ENCODE measurements around the gene MTHFSD. TPM values are rescaled to one million over a fixed set of nuclear protein-coding genes. Genes with fewer than 3 reads are reported as not detected.
A peak's percentile ranks its signal among the peaks of the same experiment; 100 is the strongest.

Gene MTHFSD
- total RNA-seq, 2 donors from 2014 or later, result 17.1 to 19.3 TPM

GRCh38 chr16:86513471-86514277 lies 41.4 kb downstream of the MTHFSD start:
- ATAC-seq (replicated peaks), result no peak

GRCh38 chr16:86512860-86513470 lies 42.1 kb downstream of the MTHFSD start:
- H3K27me3 Mint-ChIP-seq, result peaks cover 44% of the 10 kb centered on the region
- no peak for ATAC-seq (replicated peaks)
- peaks cover 4% of the 10 kb centered on the region for H3K4me1 Mint-ChIP-seq
- H3K9me3 Mint-ChIP-seq, result no peaks in the 10 kb centered on the region
- no peak overlapping the region for H3K4me3 Mint-ChIP-seq
- H3K27ac Mint-ChIP-seq, result no peak overlapping the region
- peaks cover 4% of the 10 kb centered on the region for H3K36me3 Mint-ChIP-seq (ENCODE audit: low read depth)

More at GRCh38 chr16:86513471-86514277, 41.4 kb downstream of the MTHFSD start:
- H3K4me3 Mint-ChIP-seq, result no peak overlapping the region
- H3K9me3 Mint-ChIP-seq, result no peaks in the 10 kb centered on the region
- H3K27ac Mint-ChIP-seq, result no peak overlapping the region
- H3K36me3 Mint-ChIP-seq (ENCODE audit: low read depth), result peaks cover 4% of the 10 kb centered on the region
- H3K4me1 Mint-ChIP-seq, result peaks cover 4% of the 10 kb centered on the region
- H3K27me3 Mint-ChIP-seq, result peaks cover 48% of the 10 kb centered on the region

- no peaks in the 10 kb centered on the region for H3K9me3 Mint-ChIP-seq
- H3K36me3 Mint-ChIP-seq (ENCODE audit: low read depth), result peaks cover 4% of the 10 kb centered on the region
- no peak overlapping the region for H3K27ac Mint-ChIP-seq
- H3K4me1 Mint-ChIP-seq, result peaks cover 4% of the 10 kb centered on the region
- peaks cover 48% of the 10 kb centered on the region for H3K27me3 Mint-ChIP-seq
- no peak overlapping the region for H3K4me3 Mint-ChIP-seq
- ATAC-seq (replicated peaks), result no peak
These were observed 42.7 kb downstream of the MTHFSD start for GRCh38 chr16:86512301-86512859.

GRCh38 chr16:86511317-86512161 lies 43.5 kb downstream of the MTHFSD start:
- Mint-ChIP-seq H3K4me3 (peak overlapping the region; percentile 30), H3K36me3 (ENCODE audit: low read depth) (peaks cover 6% of the 10 kb centered on the region), H3K4me1 (peaks cover 5% of the 10 kb centered on the region), H3K9me3 (no peaks in the 10 kb centered on the region), H3K27ac (no peak overlapping the region), H3K27me3 (peaks cover 50% of the 10 kb centered on the region)
- no peak for ATAC-seq (replicated peaks)

GRCh38 chr16:86510465-86511261 lies 44.4 kb downstream of the MTHFSD start, which contains the start of gene FOXF1:
FOXF1 (plus strand) TSS chr16:86510527; CDS start chr16:86510570, 43 bp downstream.
- H3K4me3 Mint-ChIP-seq, result peak within 1 kb of the TSS; percentile 69
- no peak for ATAC-seq (replicated peaks)
- no peaks in the 10 kb centered on the region for H3K9me3 Mint-ChIP-seq
- no peak within 1 kb of the TSS for H3K27ac Mint-ChIP-seq
- H3K4me1 Mint-ChIP-seq, result peaks cover 11% of the 10 kb centered on the region
- H3K36me3 Mint-ChIP-seq (ENCODE audit: low read depth), result peaks cover 12% of the 10 kb centered on the region
- peaks cover 54% of the 10 kb centered on the region for H3K27me3 Mint-ChIP-seq

GRCh38 chr16:86509759-86510464 lies 45.1 kb downstream of the MTHFSD start:
- peaks cover 12% of the 10 kb centered on the region for H3K36me3 Mint-ChIP-seq (ENCODE audit: low read depth)
- H3K27ac Mint-ChIP-seq, result no peak overlapping the region
- ATAC-seq (replicated peaks), result peak; percentile 16
- H3K27me3 Mint-ChIP-seq, result peaks cover 55% of the 10 kb centered on the region
- no peaks in the 10 kb centered on the region for H3K9me3 Mint-ChIP-seq
- peaks cover 11% of the 10 kb centered on the region for H3K4me1 Mint-ChIP-seq
- H3K4me3 Mint-ChIP-seq, result no peak overlapping the region

- peaks cover 55% of the 10 kb centered on the region for H3K27me3 Mint-ChIP-seq
- peaks cover 12% of the 10 kb centered on the region for H3K36me3 Mint-ChIP-seq (ENCODE audit: low read depth)
- H3K27ac Mint-ChIP-seq, result no peak overlapping the region
- H3K4me1 Mint-ChIP-seq, result peaks cover 11% of the 10 kb centered on the region
- ATAC-seq (replicated peaks), result no peak
- peak overlapping the region; percentile 69 for H3K4me3 Mint-ChIP-seq
- no peaks in the 10 kb centered on the region for H3K9me3 Mint-ChIP-seq
These were observed 45.9 kb downstream of the MTHFSD start for GRCh38 chr16:86508947-86509758.

- Mint-ChIP-seq H3K4me1 (peaks cover 11% of the 10 kb centered on the region), H3K27me3 (peaks cover 57% of the 10 kb centered on the region)
These were observed 46.7 kb downstream of the MTHFSD start for GRCh38 chr16:86508028-86508946.

GRCh38 chr16:86507173-86508027 lies 47.6 kb downstream of the MTHFSD start:
- peak overlapping the region; percentile 55 for H3K4me3 Mint-ChIP-seq
- peak overlapping the region; percentile 66 for H3K27ac Mint-ChIP-seq
- H3K27me3 Mint-ChIP-seq, result peaks cover 59% of the 10 kb centered on the region
- peaks cover 12% of the 10 kb centered on the region for H3K36me3 Mint-ChIP-seq (ENCODE audit: low read depth)
- peaks cover 11% of the 10 kb centered on the region for H3K4me1 Mint-ChIP-seq
- H3K9me3 Mint-ChIP-seq, result no peaks in the 10 kb centered on the region
- no peak for ATAC-seq (replicated peaks)

More at GRCh38 chr16:86508028-86508946, 46.7 kb downstream of the MTHFSD start:
- H3K4me3 Mint-ChIP-seq, result peak overlapping the region; percentile 69
- H3K9me3 Mint-ChIP-seq, result no peaks in the 10 kb centered on the region
- peak overlapping the region; percentile 66 for H3K27ac Mint-ChIP-seq
- ATAC-seq (replicated peaks), result no peak
- H3K36me3 Mint-ChIP-seq (ENCODE audit: low read depth), result peaks cover 12% of the 10 kb centered on the region

- peak overlapping the region; percentile 9 for H3K4me3 Mint-ChIP-seq
- no peaks in the 10 kb centered on the region for H3K9me3 Mint-ChIP-seq
- peaks cover 63% of the 10 kb centered on the region for H3K27me3 Mint-ChIP-seq
- H3K36me3 Mint-ChIP-seq (ENCODE audit: low read depth), result peaks cover 8% of the 10 kb centered on the region
- ATAC-seq (replicated peaks), result no peak
- no peak overlapping the region for H3K27ac Mint-ChIP-seq
- peaks cover 11% of the 10 kb centered on the region for H3K4me1 Mint-ChIP-seq
These were observed 48.9 kb downstream of the MTHFSD start for GRCh38 chr16:86505899-86506864.
